DND-41 (cell line): ENCODE measurements around the gene EFNA4.

ENCODE experiments used
- ATAC-seq: fragments of 200-7000 bp; cut with Tn5 transposase; 3 replicates; pipeline ENCODE4 v1.9.1; 2021; ENCODE audit warnings: low read depth; ENCODE audit not compliant: insufficient read depth
- DNase-seq: peaks from one replicate; pipeline ENCODE4 v3.0.0-alpha.2; 2020
- H2AFZ ChIP-seq: 2 replicates; pipeline ENCODE4 v1.6.0; 2012; ENCODE audit warnings: low read depth, low read length
- H3K27ac ChIP-seq: 2 replicates; pipeline ENCODE4 v1.5.1; 2012; ENCODE audit warnings: low read length, inconsistent platforms
- H3K27me3 ChIP-seq: fragments of 200-600 bp; sonication (generic); 2 replicates; pipeline ENCODE4 v1.6.0; 2012; ENCODE audit warnings: low read length, mild to moderate bottlenecking, inconsistent platforms; ENCODE audit not compliant: insufficient read depth, poor library complexity
- H3K36me3 ChIP-seq: 2 replicates; pipeline ENCODE4 v1.5.1; 2012; ENCODE audit warnings: low read length, inconsistent platforms; ENCODE audit not compliant: insufficient read depth
- H3K4me1 ChIP-seq: 2 replicates; pipeline ENCODE4 v1.5.1; 2012; ENCODE audit warnings: mild to moderate bottlenecking, low read length; ENCODE audit not compliant: insufficient read depth
- H3K4me2 ChIP-seq: 2 replicates; pipeline ENCODE4 v1.6.0; 2012; ENCODE audit warnings: mild to moderate bottlenecking, moderate library complexity, low read length, inconsistent platforms; ENCODE audit not compliant: insufficient read depth
- H3K4me3 ChIP-seq, 2 experiments: fragments of 200-600 bp in 1 of 2; shearing (Covaris generic) in 1 of 2; 2 replicates each; pipeline ENCODE4 v1.5.1; 2012 to 2016; ENCODE audit warnings: inconsistent platforms in 2 of 2, low read length in 2 of 2, mild to moderate bottlenecking in 2 of 2, low read depth in 1 of 2, moderate library complexity in 1 of 2
- H3K79me2 ChIP-seq: 2 replicates; pipeline ENCODE4 v1.6.0; 2012; ENCODE audit warnings: low read length, inconsistent platforms; ENCODE audit not compliant: insufficient read depth
- H3K9ac ChIP-seq: 2 replicates; pipeline ENCODE4 v1.6.0; 2012; ENCODE audit warnings: low read depth, mild to moderate bottlenecking, inconsistent platforms, low read length, moderate library complexity
- H3K9me3 ChIP-seq: 2 replicates; pipeline ENCODE4 v1.5.1; 2012; ENCODE audit warnings: low read length, moderate library complexity, mild to moderate bottlenecking, inconsistent platforms; ENCODE audit not compliant: insufficient read depth, severe bottlenecking
- H4K20me1 ChIP-seq: 2 replicates; pipeline ENCODE4 v1.6.0; 2012; ENCODE audit warnings: low read length; ENCODE audit not compliant: insufficient read depth
- CTCF ChIP-seq: IDR thresholded peaks from 2 replicates; pipeline ENCODE4 v1.5.1; 2012; ENCODE audit warnings: borderline replicate concordance, low read length, moderate library complexity, mild to moderate bottlenecking; ENCODE audit not compliant: poor library complexity, severe bottlenecking; ENCODE audit errors: extremely low read depth
- EZH2 ChIP-seq: IDR thresholded peaks from 3 replicates; pipeline ENCODE4 v1.6.1; 2012; ENCODE audit warnings: borderline replicate concordance, low read depth, mild to moderate bottlenecking, moderate library complexity, low read length, inconsistent platforms; ENCODE audit not compliant: severe bottlenecking

The EFNA4 gene

DNA sequence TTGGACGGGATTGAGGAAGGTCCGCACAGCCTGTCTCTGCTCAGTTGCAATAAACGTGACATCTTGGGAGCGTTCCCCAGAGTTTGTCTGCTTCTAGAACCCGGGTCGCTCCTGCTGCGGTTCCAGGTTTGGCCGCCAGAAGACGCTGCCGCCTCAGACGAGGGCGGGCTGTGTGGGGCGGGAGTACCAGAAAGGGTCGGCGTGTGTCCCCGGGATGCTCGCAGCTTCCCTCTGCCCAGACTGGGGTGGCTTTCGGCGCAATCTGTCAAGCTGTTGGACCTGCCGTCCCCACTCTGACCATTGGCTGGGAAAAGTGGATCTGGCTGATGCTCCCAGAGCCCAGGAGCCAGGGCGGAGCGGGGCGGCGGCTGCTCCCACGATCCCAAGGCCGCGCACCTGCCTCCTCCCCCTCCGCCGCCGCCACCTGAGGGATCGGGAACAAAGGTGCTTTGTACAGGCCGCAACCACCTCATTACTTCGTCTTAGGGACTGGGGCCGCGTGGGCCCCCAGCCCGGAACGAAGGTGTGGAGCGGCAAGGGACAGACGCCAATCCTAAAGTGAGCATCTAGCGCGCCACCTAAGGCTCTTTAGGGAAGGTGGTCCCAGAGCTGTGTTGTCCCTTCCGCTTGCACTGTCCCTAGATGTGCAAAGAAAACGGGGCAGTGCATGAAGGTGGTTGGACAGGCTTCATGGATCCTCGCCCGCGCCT is 683 bp upstream of the EFNA4 start:
- peak; percentile 68 for TF ChIP-seq EZH2
- peak; percentile 80 for TF ChIP-seq CTCF
- Histone ChIP-seq H3K27ac (no peak overlapping the region), H4K20me1 (peaks cover 39% of the 10 kb centered on the region), H3K36me3 (peaks cover 9% of the 10 kb centered on the region; the same call in 1 of the 2 replicates), H2AFZ (peak overlapping the region; percentile 94), H3K9ac (peak overlapping the region; percentile 86; the same call in 1 of the 2 replicates), H3K4me1 (peaks cover 33% of the 10 kb centered on the region), H3K27me3 (peaks cover 6% of the 10 kb centered on the region), H3K4me2 (peak overlapping the region; percentile 98), H3K9me3 (no peaks in the 10 kb centered on the region), H3K4me3 (peak overlapping the region; percentile 89 to 93; a peak in 2 of 4 replicates), H3K79me2 (peaks cover 3% of the 10 kb centered on the region)
- ATAC-seq (peak; percentile 23; the same call in 1 of the 3 replicates), DNase-seq (peak; percentile 75)

GRCh38 chr1:155064111-155064831 is 731 bp downstream of the EFNA4 start:
- ATAC-seq (peak; percentile 18), DNase-seq (peak; percentile 44)
- no peaks in the 10 kb centered on the region for H3K9me3 ChIP-seq
- H3K4me2 ChIP-seq = peak overlapping the region; percentile 98
- H3K9ac ChIP-seq = peak overlapping the region; percentile 86
- peaks cover 14% of the 10 kb centered on the region; the same call in 1 of the 2 replicates for H3K36me3 ChIP-seq
- H3K4me3 ChIP-seq = peak overlapping the region; percentile 89 to 93
- peaks cover 33% of the 10 kb centered on the region for H3K4me1 ChIP-seq
- H3K79me2 ChIP-seq = peaks cover 3% of the 10 kb centered on the region
- peak overlapping the region; percentile 94 for H2AFZ ChIP-seq
- H4K20me1 ChIP-seq = peaks cover 39% of the 10 kb centered on the region
- TF ChIP-seq EZH2 (no peak), CTCF (no peak)
- H3K27ac ChIP-seq = peak overlapping the region; percentile 74
- H3K27me3 ChIP-seq = peaks cover 6% of the 10 kb centered on the region

DNA sequence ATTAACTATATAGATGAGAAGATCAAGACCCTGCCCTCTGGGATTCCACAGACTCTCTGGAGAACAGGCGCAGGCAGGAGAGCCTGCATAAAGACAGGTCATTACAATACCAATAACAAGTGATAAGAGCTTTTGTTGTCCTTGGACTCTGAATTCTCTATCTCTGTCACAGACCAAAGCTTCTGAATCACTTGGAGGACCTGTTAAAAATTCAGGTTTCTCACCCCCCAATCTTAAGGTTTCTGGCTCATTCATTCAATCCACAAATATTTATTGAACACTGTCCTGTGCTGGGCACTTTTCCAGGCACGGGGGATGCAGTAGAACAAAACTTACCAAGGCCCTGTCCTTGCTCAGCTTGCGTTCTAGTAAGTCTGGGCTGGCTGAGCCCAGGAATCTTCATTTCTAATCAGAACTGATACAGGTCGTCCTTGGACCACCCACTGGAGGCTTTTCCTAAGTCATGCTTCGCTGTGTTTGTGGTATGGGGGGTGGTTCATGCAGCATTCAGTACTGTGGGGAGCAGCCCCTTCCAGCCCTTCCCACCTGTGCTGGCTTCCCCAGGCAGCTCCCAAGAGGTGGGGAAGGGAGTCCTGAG is 1.4 kb downstream of the EFNA4 start:
- peaks cover 17% of the 10 kb centered on the region; the same call in 1 of the 2 replicates for H3K36me3 ChIP-seq
- TF ChIP-seq EZH2 (no peak), CTCF (no peak)
- H3K4me2 ChIP-seq = peak overlapping the region; percentile 98
- no peak for DNase-seq
- no peak overlapping the region for H3K27ac ChIP-seq
- peak overlapping the region; percentile 86; the same call in 1 of the 2 replicates for H3K9ac ChIP-seq
- H3K4me3 ChIP-seq = 0 out of 4 replicates have a peak overlapping the region, but pooled peaks of 1 of the 2 experiments have one; percentile 93
- H2AFZ ChIP-seq = no peak overlapping the region
- no peak for ATAC-seq
- peaks cover 6% of the 10 kb centered on the region for H3K27me3 ChIP-seq
- peaks cover 39% of the 10 kb centered on the region for H4K20me1 ChIP-seq
- peaks cover 3% of the 10 kb centered on the region for H3K79me2 ChIP-seq
- H3K9me3 ChIP-seq = no peaks in the 10 kb centered on the region
- H3K4me1 ChIP-seq = peaks cover 33% of the 10 kb centered on the region
